SU-DHL-6 (cell line): ENCODE results near the gene IFI27.

ENCODE experiments used
- EZH2phosphoT487 ChIP-seq: fragments of 200-600 bp; sonication (generic), shearing (Covaris generic); conservative IDR thresholded peaks from 2 replicates; pipeline ENCODE4 v1.6.1; 2018; ENCODE audit warnings: mild to moderate bottlenecking, antibody characterized with exemption, low read length, moderate library complexity, mixed read lengths
- TF ChIP-seq, protein P1 (sequence below): fragments of 200-600 bp; sonication (generic); IDR thresholded peaks from one replicate; pipeline ENCODE4 v1.5.1; 2017; ENCODE audit warnings: antibody characterized with exemption, mild to moderate bottlenecking, low read length, moderate library complexity; ENCODE audit not compliant: insufficient read depth, poor library complexity, severe bottlenecking

- TF ChIP-seq, protein P1, sequence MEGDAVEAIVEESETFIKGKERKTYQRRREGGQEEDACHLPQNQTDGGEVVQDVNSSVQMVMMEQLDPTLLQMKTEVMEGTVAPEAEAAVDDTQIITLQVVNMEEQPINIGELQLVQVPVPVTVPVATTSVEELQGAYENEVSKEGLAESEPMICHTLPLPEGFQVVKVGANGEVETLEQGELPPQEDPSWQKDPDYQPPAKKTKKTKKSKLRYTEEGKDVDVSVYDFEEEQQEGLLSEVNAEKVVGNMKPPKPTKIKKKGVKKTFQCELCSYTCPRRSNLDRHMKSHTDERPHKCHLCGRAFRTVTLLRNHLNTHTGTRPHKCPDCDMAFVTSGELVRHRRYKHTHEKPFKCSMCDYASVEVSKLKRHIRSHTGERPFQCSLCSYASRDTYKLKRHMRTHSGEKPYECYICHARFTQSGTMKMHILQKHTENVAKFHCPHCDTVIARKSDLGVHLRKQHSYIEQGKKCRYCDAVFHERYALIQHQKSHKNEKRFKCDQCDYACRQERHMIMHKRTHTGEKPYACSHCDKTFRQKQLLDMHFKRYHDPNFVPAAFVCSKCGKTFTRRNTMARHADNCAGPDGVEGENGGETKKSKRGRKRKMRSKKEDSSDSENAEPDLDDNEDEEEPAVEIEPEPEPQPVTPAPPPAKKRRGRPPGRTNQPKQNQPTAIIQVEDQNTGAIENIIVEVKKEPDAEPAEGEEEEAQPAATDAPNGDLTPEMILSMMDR = no peak
- TF ChIP-seq EZH2phosphoT487 = no peak
Observed at GRCh38 chr14:94093418-94093817, 17.1 kb upstream of the IFI27 start.
